ENCODE measurements around the gene ADAMTS2. TPM values are rescaled to one million over a fixed set of nuclear protein-coding genes. Genes with fewer than 3 reads are reported as not detected.

Gene ADAMTS2
- total and polyA plus RNA-seq, 2 of the 4 experiments (the other 2 are of a cell fraction), result 19.0 to 58.8 TPM

GRCh38 chr5:179227229-179227579 is 118.1 kb downstream of the ADAMTS2 start:
- no peak overlapping the region for H4K91ac ChIP-seq (ENCODE audit: insufficient read depth, low read depth, low read length)
- WGBS, 2 experiments (ENCODE audit: extremely low coverage in 2 of 2, insufficient read length in 1 of 2), result 61% methylated on average over 2 of the region's 4 CpGs; no CpG with 5 or more reads in 1 of the 2 experiments
- no peak overlapping the region for H3K4ac ChIP-seq (ENCODE audit: low read depth, low read length)
- no peak for DNase-seq
- no peak overlapping the region for H2BK15ac ChIP-seq (ENCODE audit: low read depth, low read length)
- no TSS peak for BruUV-seq (replicated peaks)
- no peak overlapping the region for H3K9ac ChIP-seq (ENCODE audit: low read depth, low read length)
- no peak overlapping the region for H4K5ac ChIP-seq (ENCODE audit: low read depth, low read length)
- ATAC-seq (ENCODE audit: low read depth), result peak; percentile 19; the same call in 1 of the 2 replicates
- TF ChIP-seq MXI1 (IDR thresholded peaks at IDR 0.05; ENCODE audit: borderline replicate concordance, low read depth, low read length) (no peak), MAFK (IDR thresholded peaks at IDR 0.05; ENCODE audit: low read depth, low read length) (no peak), NFE2L2 (IDR thresholded peaks at IDR 0.05; ENCODE audit: low read depth, low read length) (no peak), RFX5 (IDR thresholded peaks at IDR 0.05; ENCODE audit: low read depth, low read length) (no peak), RAD21 (IDR thresholded peaks at IDR 0.05; ENCODE audit: low read length) (no peak), POLR2A (IDR thresholded peaks at IDR 0.05; ENCODE audit: low read depth, low read length) (no peak), SMC3 (IDR thresholded peaks at IDR 0.05; ENCODE audit: low read depth, low read length) (no peak), MAZ (IDR thresholded peaks at IDR 0.05; ENCODE audit: borderline replicate concordance, low read depth, low read length) (no peak), FOS (IDR thresholded peaks at IDR 0.05; ENCODE audit: low read depth, low read length) (no peak), CTCF (conservative IDR thresholded peaks at IDR 0.05; ENCODE audit: low read depth, low read length) (no peak), ELK1 (IDR thresholded peaks at IDR 0.05; ENCODE audit: borderline replicate concordance, low read depth, low read length) (no peak), RCOR1 (IDR thresholded peaks at IDR 0.05; ENCODE audit: insufficient replicate concordance, low read length) (no peak), CHD1 (IDR thresholded peaks at IDR 0.05; ENCODE audit: low read depth, low read length) (no peak), BHLHE40 (IDR thresholded peaks at IDR 0.05; ENCODE audit: low read depth, low read length) (no peak), CEBPB (IDR thresholded peaks at IDR 0.05; ENCODE audit: low read depth, low read length) (no peak), USF2 (IDR thresholded peaks at IDR 0.05; ENCODE audit: low read depth, low read length) (no peak)
- no peaks in the 10 kb centered on the region for H3K27me3 ChIP-seq (ENCODE audit: control insufficient read depth, insufficient read depth, low read length)
- H4K20me1 ChIP-seq (ENCODE audit: insufficient read depth, low read length), result peaks cover 21% of the 10 kb centered on the region
- no peak overlapping the region for H3K4me3 ChIP-seq (ENCODE audit: insufficient read depth, low read depth, low read length)
- H2BK5ac ChIP-seq (ENCODE audit: low read depth, low read length, poor library complexity, severe bottlenecking), result no peak overlapping the region
- H3K4me1 ChIP-seq (ENCODE audit: control insufficient read depth, insufficient read depth, low read length), result peaks cover 11% of the 10 kb centered on the region; the same call in 1 of the 2 replicates
- no peak overlapping the region for H3K23ac ChIP-seq (ENCODE audit: low read depth, low read length)
- no peak overlapping the region for H3K56ac ChIP-seq (ENCODE audit: extremely low read depth, insufficient read depth, low read length)
- H2AFZ ChIP-seq (replicated peaks; ENCODE audit: low read length, poor library complexity), result peak overlapping the region; percentile 5
- H2BK120ac ChIP-seq (ENCODE audit: low read depth, low read length), result no peak overlapping the region
- POLR2A ChIA-PET (ENCODE audit: unreplicated experiment), result no interaction called here
- no peak overlapping the region for H3K27ac ChIP-seq (ENCODE audit: insufficient read depth, low read length)
- peaks cover 20 to 50% of the 10 kb centered on the region in 2 experiments for H3K79me1 ChIP-seq (ENCODE audit: low read depth in 1 of 2, low read length in 2 of 2)
- H2AK9ac ChIP-seq (replicated peaks; ENCODE audit: low read depth, low read length, poor library complexity), result no peak overlapping the region
- H3K9me1 ChIP-seq (ENCODE audit: insufficient read depth, low read length), result peaks cover 7% of the 10 kb centered on the region
- intact Hi-C loops (cut with micrococcal nuclease), result no loop called here
- H3K36me3 ChIP-seq (ENCODE audit: control insufficient read depth, insufficient read depth, low read length), result peaks cover 7% of the 10 kb centered on the region; the same call in 1 of the 2 replicates
- H3K9me3 ChIP-seq (ENCODE audit: control insufficient read depth, insufficient read depth, low read length), result no peaks in the 10 kb centered on the region
- no peak overlapping the region for H3K4me2 ChIP-seq (ENCODE audit: low read depth, low read length)
- dilution Hi-C loops (cut with HindIII; ENCODE audit: low sequenced_read_pairs, unreplicated experiment), result no loop called here
- no peak overlapping the region for H2AK5ac ChIP-seq (ENCODE audit: low read depth, low read length)
- H4K8ac ChIP-seq (ENCODE audit: low read depth in 2 of 2, low read length in 2 of 2), result no peak overlapping the region
- CTCF ChIA-PET, result no interaction called here
- H3K14ac ChIP-seq (replicated peaks; ENCODE audit: low read depth, low read length), result no peak overlapping the region
- H3K18ac ChIP-seq (ENCODE audit: low read depth, low read length), result no peak overlapping the region; the same call in 1 of the 2 replicates
- no peak overlapping the region for H2BK20ac ChIP-seq (ENCODE audit: low read depth, low read length)
- in situ Hi-C loops (cut with MboI; ENCODE audit: low sequenced_read_pairs), result no loop called here
